RWPE2 (cell line): ENCODE data around the gene ZPBP2.

Source experiments
- ATAC-seq: fragments of 200-7000 bp; cut with Tn5 transposase; 3 replicates; pipeline ENCODE4 v1.9.1; 2021; ENCODE audit warnings: low read depth
- DNase-seq: peaks from one replicate; pipeline ENCODE4 v3.0.0-alpha.2; 2020; ENCODE audit warnings: low spot score
- H3K27ac ChIP-seq: fragments of 450-650 bp; 2 replicates; pipeline ENCODE4 v1.5.1; 2017; ENCODE audit warnings: mild to moderate bottlenecking; ENCODE audit not compliant: poor library complexity, severe bottlenecking
- H3K27me3 ChIP-seq: fragments of 250-450 bp; sonication (Bioruptor Pico); 2 replicates; pipeline ENCODE4 v1.5.1; 2021; ENCODE audit warnings: mild to moderate bottlenecking, moderate library complexity; ENCODE audit not compliant: insufficient read depth, poor library complexity, severe bottlenecking
- H3K36me3 ChIP-seq: fragments of 250-450 bp; sonication (Bioruptor Pico); 2 replicates; pipeline ENCODE4 v1.5.1; 2020; ENCODE audit warnings: low read depth, mild to moderate bottlenecking, moderate library complexity
- H3K4me1 ChIP-seq: fragments of 250-450 bp; sonication (Bioruptor Pico); 2 replicates; pipeline ENCODE4 v1.5.1; 2021; ENCODE audit warnings: mild to moderate bottlenecking, moderate library complexity; ENCODE audit not compliant: insufficient read depth, poor library complexity, severe bottlenecking
- H3K4me3 ChIP-seq: fragments of 250-450 bp; sonication (Bioruptor Pico); 2 replicates; pipeline ENCODE4 v1.5.1; 2021; ENCODE audit warnings: mild to moderate bottlenecking, moderate library complexity; ENCODE audit not compliant: severe bottlenecking
- H3K9me3 ChIP-seq: fragments of 250-450 bp; sonication (Bioruptor Pico); 2 replicates; pipeline ENCODE4 v1.5.1; 2021; ENCODE audit warnings: mild to moderate bottlenecking, moderate library complexity; ENCODE audit not compliant: severe bottlenecking
- TF ChIP-seq, protein P1 (sequence below): fragments of 450-650 bp; IDR thresholded peaks from one replicate; pipeline ENCODE4 v1.5.1; 2017; ENCODE audit warnings: mild to moderate bottlenecking, moderate library complexity; ENCODE audit not compliant: poor library complexity, severe bottlenecking

Gene ZPBP2

DNA sequence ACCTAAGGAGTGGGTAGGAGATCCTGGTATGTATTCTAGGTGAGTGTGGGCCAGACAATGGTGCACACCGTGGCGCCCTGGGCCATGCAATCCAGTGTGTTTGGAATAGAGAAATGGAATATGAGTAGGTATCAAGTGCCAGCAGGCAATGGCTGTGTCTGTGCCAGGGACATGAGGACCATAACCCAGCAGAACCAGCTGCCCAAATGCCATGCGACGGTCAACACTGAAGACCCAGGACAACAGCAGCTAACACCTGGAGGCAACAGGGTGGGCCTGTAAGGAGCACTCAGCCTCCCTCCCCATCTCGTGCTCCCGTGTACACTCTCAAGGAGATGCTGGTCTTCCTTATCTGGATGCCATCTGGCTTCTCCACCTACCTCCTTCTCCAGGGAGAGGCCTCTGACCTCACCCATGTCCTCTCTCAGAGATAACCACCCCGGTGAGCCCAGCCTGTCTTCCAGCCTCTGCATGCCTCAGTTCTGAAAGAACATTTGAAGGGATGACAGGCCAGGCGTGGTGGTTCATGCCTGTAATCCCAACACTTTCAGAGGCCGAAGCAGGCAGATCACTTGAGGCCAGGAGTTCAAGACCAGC, 51.2 kb downstream of the ZPBP2 start:
- Histone ChIP-seq H3K36me3 (peaks cover 20% of the 10 kb centered on the region), H3K9me3 (no peaks in the 10 kb centered on the region), H3K27me3 (no peaks in the 10 kb centered on the region), H3K4me1 (no peaks in the 10 kb centered on the region), H3K4me3 (no peak overlapping the region), H3K27ac (no peak overlapping the region)
- TF ChIP-seq, protein P1, sequence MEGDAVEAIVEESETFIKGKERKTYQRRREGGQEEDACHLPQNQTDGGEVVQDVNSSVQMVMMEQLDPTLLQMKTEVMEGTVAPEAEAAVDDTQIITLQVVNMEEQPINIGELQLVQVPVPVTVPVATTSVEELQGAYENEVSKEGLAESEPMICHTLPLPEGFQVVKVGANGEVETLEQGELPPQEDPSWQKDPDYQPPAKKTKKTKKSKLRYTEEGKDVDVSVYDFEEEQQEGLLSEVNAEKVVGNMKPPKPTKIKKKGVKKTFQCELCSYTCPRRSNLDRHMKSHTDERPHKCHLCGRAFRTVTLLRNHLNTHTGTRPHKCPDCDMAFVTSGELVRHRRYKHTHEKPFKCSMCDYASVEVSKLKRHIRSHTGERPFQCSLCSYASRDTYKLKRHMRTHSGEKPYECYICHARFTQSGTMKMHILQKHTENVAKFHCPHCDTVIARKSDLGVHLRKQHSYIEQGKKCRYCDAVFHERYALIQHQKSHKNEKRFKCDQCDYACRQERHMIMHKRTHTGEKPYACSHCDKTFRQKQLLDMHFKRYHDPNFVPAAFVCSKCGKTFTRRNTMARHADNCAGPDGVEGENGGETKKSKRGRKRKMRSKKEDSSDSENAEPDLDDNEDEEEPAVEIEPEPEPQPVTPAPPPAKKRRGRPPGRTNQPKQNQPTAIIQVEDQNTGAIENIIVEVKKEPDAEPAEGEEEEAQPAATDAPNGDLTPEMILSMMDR, result no peak
- ATAC-seq (no peak), DNase-seq (no peak)

DNA sequence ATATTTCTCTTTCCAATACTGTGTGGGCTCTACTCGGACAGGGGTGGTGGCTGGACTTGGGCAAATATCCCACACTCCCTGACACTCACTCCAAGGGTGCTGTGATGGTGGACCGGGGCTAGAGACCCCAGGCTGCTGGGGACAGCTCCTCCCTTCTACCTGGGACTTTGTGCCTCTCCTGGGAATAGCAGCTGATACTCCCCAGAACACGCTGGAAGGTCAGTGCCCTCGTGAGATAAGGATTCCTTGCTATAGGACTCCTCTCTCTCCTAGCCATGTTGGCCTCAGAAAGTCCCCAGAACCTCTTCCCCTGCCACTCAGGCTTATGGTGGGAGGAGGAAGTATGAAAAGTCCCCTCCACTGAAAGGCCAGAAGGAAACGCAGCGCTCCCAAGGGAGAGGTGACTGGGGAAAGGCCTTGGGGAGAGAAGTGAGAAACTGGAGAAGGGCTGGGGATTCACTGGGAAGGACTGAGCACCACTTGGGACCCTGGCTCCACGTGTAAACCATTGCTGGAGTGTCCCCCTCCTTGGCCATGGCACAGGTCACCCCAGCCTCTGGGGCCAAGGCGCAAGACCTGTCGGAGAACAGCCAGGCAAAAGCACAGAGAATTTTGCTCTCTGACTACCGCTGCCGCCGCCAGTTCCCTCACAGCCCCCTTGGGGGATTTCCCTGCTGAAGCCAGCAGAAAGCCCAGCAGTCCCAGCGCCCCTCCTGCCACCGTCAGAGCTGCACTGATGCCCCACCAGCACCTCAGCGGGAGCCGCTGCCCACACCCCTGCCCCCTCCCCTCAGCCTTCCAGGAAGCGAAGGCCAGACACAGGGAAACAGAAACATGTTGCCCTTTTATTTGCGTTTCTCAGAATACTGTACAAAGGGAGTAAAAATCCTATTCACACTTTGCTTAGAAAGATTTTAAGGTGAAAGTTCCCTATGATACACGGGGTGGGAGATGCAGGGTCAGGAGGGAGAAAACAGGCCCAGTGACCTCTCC, 52.5 kb downstream of the ZPBP2 start:
- Histone ChIP-seq H3K27me3 (no peaks in the 10 kb centered on the region), H3K9me3 (no peaks in the 10 kb centered on the region), H3K27ac (no peak overlapping the region), H3K36me3 (peaks cover 20% of the 10 kb centered on the region), H3K4me1 (no peaks in the 10 kb centered on the region), H3K4me3 (no peak overlapping the region)
- ATAC-seq (no peak), DNase-seq (no peak)
- TF ChIP-seq, protein P1, result no peak

DNA sequence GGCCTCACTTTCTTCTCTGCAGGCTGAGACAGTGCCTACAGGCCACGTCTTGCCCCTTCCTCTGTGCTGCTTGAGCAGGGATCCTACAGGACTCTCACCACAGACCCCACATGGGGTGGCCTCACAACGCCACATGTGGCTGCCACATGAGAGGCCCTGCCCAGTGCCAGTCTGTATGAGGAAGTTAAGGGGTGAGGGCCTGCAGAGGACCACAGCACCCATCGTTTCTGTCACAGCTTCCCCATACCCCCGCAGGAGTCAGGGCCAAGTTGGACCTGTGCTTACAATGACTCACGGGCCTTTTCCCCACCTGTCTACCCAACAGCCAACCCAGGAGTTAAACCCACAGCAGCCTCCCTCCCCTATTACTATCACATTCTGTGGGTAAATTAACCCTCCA, 53.3 kb downstream of the ZPBP2 start:
- no peaks in the 10 kb centered on the region for H3K27me3 ChIP-seq
- H3K27ac ChIP-seq, result no peak overlapping the region
- H3K9me3 ChIP-seq, result no peaks in the 10 kb centered on the region
- ATAC-seq (no peak), DNase-seq (no peak)
- H3K36me3 ChIP-seq, result peaks cover 20% of the 10 kb centered on the region
- peaks cover under 1% of the 10 kb centered on the region for H3K4me1 ChIP-seq
- no peak overlapping the region for H3K4me3 ChIP-seq
- TF ChIP-seq, protein P1, result no peak

DNA sequence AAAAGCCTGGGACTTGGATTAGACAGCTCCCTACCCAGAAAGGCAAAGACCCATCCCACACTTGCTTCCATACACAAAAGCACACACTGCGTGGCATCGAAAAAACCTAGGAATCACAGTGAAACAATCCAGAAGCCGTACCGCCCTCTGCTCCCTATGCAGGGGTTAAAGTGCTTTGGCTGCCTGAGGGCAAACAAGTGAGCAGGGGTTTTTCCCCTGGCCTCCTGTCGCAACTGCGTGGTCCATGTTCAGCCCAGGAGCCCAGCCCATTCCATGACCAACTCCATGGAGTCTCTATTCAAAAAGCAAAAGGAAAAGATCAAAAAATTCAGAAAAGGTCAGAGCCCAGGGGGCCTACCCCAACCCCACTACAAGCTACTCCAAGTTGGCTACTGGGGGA, 54.0 kb downstream of the ZPBP2 start:
- Histone ChIP-seq H3K27me3 (no peaks in the 10 kb centered on the region), H3K4me1 (peaks cover 3% of the 10 kb centered on the region), H3K27ac (no peak overlapping the region), H3K4me3 (no peak overlapping the region), H3K36me3 (peaks cover 20% of the 10 kb centered on the region), H3K9me3 (no peaks in the 10 kb centered on the region)
- ATAC-seq (no peak), DNase-seq (no peak)
- TF ChIP-seq, protein P1, result no peak
